DOHH2 (cell line): ENCODE data around the gene TJAP1.

Experiments
- H3F3A ChIP-seq: fragments of 200-600 bp; sonication (generic), shearing (Covaris generic); 2 replicates; pipeline ENCODE4 v1.6.0; 2016; ENCODE audit warnings: antibody characterized with exemption, mild to moderate bottlenecking; ENCODE audit not compliant: control insufficient read depth, insufficient read depth
- H3K27ac ChIP-seq: fragments of 200-600 bp; sonication (generic); 2 replicates; pipeline ENCODE4 v1.5.1; 2014; ENCODE audit warnings: low read depth, mild to moderate bottlenecking, low read length, moderate library complexity
- H3K27me3 ChIP-seq: fragments of 200-600 bp; sonication (generic); 2 replicates; pipeline ENCODE4 v1.6.1; 2014; ENCODE audit warnings: mild to moderate bottlenecking, low read length, mixed read lengths; ENCODE audit not compliant: control insufficient read depth
- H3K36me3 ChIP-seq: fragments of 200-600 bp; sonication (generic); 2 replicates; pipeline ENCODE4 v1.6.1; 2014; ENCODE audit warnings: mild to moderate bottlenecking, low read length, moderate library complexity, mixed read lengths; ENCODE audit not compliant: control insufficient read depth
- H3K4me1 ChIP-seq: fragments of 200-600 bp; sonication (generic); 2 replicates; pipeline ENCODE4 v1.6.1; 2014; ENCODE audit warnings: mild to moderate bottlenecking, low read length, mixed read lengths; ENCODE audit not compliant: control insufficient read depth
- H3K4me2 ChIP-seq: fragments of 200-600 bp; sonication (generic); 2 replicates; pipeline ENCODE4 v1.6.0; 2014; ENCODE audit warnings: mild to moderate bottlenecking, low read length, moderate library complexity
- H3K4me3 ChIP-seq: fragments of 200-600 bp; sonication (generic); 2 replicates; pipeline ENCODE4 v1.5.1; 2014; ENCODE audit warnings: mild to moderate bottlenecking, low read length, mixed read lengths
- H3K79me2 ChIP-seq: fragments of 200-600 bp; sonication (generic); 2 replicates; pipeline ENCODE4 v1.6.1; 2014; ENCODE audit warnings: mild to moderate bottlenecking, low read length, mixed read lengths; ENCODE audit not compliant: control insufficient read depth
- H3K9me2 ChIP-seq: fragments of 200-600 bp; sonication (generic); replicated peaks from 2 replicates; pipeline ENCODE4 v1.6.1; 2014; ENCODE audit warnings: mild to moderate bottlenecking, low read length, mixed read lengths; ENCODE audit not compliant: control insufficient read depth
- H3K9me3 ChIP-seq: fragments of 200-600 bp; sonication (generic); 2 replicates; pipeline ENCODE4 v1.6.1; 2014; ENCODE audit warnings: antibody characterized with exemption, low read length, mixed read lengths; ENCODE audit not compliant: control insufficient read depth, insufficient read depth
- H4K20me1 ChIP-seq: fragments of 200-600 bp; sonication (generic); 2 replicates; pipeline ENCODE4 v1.6.0; 2014; ENCODE audit warnings: low read depth, mild to moderate bottlenecking, antibody characterized with exemption, low read length, moderate library complexity; ENCODE audit not compliant: control insufficient read depth, insufficient read depth
- EZH2phosphoT487 ChIP-seq: fragments of 200-600 bp; sonication (generic); IDR thresholded peaks from 2 replicates; pipeline ENCODE4 v1.6.1; 2017; ENCODE audit warnings: borderline replicate concordance, mild to moderate bottlenecking, antibody characterized with exemption, low read length, moderate library complexity, mixed read lengths
- TF ChIP-seq, protein P1 (sequence below): fragments of 200-600 bp; sonication (generic); IDR thresholded peaks from one replicate; pipeline ENCODE4 v1.5.1; 2014; ENCODE audit warnings: antibody characterized with exemption, mild to moderate bottlenecking, low read depth, low read length; ENCODE audit not compliant: poor library complexity, severe bottlenecking

TJAP1 gene

DNA sequence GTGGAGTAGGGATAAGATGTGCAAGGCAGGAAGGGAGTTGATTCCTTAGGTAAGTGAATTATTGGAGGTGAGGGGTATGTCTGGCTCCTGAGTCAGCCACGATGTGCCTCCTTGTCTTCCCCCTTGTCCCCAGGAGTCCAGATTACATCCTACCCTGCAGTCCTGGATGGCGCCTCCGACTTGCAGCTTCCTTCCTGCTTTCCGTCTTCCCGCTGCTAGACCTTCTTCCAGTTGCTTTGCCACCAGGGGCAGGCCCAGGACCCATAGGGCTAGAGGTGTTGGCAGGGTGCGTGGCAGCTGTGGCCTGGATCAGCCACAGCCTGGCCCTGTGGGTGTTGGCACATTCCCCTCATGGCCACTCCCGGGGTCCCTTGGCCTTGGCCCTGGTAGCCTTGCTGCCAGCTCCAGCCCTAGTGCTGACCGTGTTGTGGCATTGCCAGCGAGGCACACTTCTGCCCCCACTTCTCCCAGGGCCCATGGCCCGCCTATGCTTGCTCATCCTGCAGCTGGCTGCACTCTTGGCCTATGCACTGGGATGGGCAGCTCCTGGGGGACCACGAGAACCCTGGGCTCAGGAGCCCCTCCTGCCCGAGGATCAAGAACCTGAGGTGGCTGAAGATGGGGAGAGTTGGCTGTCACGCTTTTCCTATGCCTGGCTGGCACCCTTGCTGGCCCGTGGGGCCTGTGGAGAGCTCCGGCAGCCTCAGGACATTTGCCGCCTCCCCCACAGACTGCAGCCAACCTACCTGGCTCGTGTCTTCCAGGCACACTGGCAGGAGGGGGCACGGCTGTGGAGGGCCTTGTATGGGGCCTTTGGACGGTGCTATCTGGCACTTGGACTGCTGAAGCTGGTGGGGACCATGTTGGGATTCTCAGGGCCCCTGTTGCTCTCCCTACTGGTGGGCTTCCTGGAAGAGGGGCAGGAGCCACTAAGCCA, 45.1 kb upstream of the TJAP1 start:
- peaks cover 12% of the 10 kb centered on the region for H3K4me1 ChIP-seq
- no peak overlapping the region for H3K4me3 ChIP-seq
- H4K20me1 ChIP-seq = no peaks in the 10 kb centered on the region
- no peaks in the 10 kb centered on the region for H3K9me2 ChIP-seq
- peaks cover 47% of the 10 kb centered on the region for H3K36me3 ChIP-seq
- no peaks in the 10 kb centered on the region for H3K27me3 ChIP-seq
- H3K4me2 ChIP-seq = no peak overlapping the region
- no peak overlapping the region for H3K27ac ChIP-seq
- no peaks in the 10 kb centered on the region for H3K9me3 ChIP-seq
- H3K79me2 ChIP-seq = peaks cover 28% of the 10 kb centered on the region
- no peaks in the 10 kb centered on the region for H3F3A ChIP-seq
- TF ChIP-seq, protein P1, sequence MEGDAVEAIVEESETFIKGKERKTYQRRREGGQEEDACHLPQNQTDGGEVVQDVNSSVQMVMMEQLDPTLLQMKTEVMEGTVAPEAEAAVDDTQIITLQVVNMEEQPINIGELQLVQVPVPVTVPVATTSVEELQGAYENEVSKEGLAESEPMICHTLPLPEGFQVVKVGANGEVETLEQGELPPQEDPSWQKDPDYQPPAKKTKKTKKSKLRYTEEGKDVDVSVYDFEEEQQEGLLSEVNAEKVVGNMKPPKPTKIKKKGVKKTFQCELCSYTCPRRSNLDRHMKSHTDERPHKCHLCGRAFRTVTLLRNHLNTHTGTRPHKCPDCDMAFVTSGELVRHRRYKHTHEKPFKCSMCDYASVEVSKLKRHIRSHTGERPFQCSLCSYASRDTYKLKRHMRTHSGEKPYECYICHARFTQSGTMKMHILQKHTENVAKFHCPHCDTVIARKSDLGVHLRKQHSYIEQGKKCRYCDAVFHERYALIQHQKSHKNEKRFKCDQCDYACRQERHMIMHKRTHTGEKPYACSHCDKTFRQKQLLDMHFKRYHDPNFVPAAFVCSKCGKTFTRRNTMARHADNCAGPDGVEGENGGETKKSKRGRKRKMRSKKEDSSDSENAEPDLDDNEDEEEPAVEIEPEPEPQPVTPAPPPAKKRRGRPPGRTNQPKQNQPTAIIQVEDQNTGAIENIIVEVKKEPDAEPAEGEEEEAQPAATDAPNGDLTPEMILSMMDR = no peak
- TF ChIP-seq EZH2phosphoT487 = no peak

DNA sequence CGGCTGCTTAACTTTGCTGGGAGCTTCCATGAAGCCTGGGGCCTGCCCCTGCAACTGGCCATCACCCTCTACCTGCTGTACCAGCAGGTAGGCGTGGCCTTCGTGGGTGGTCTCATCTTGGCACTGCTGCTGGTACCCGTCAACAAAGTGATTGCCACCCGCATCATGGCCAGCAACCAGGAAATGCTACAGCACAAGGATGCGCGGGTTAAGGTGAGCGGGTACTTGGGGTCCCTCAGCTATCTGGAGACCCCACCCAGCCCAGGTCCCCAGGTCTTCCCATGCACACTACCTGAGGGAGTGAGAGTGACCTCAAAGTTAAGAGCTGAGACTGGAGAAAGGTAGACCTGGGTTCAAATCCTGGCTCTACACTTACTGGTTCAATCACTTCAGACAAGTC, 44.2 kb upstream of the TJAP1 start:
- H3K36me3 ChIP-seq = peaks cover 45% of the 10 kb centered on the region
- no peaks in the 10 kb centered on the region for H3K9me3 ChIP-seq
- no peaks in the 10 kb centered on the region for H3F3A ChIP-seq
- peaks cover 21% of the 10 kb centered on the region for H3K79me2 ChIP-seq
- H4K20me1 ChIP-seq = no peaks in the 10 kb centered on the region
- H3K27ac ChIP-seq = no peak overlapping the region
- H3K4me3 ChIP-seq = no peak overlapping the region
- peaks cover 12% of the 10 kb centered on the region for H3K4me1 ChIP-seq
- no peaks in the 10 kb centered on the region for H3K9me2 ChIP-seq
- no peak for TF ChIP-seq EZH2phosphoT487
- TF ChIP-seq, protein P1 = no peak
- H3K27me3 ChIP-seq = no peaks in the 10 kb centered on the region
- H3K4me2 ChIP-seq = no peak overlapping the region

DNA sequence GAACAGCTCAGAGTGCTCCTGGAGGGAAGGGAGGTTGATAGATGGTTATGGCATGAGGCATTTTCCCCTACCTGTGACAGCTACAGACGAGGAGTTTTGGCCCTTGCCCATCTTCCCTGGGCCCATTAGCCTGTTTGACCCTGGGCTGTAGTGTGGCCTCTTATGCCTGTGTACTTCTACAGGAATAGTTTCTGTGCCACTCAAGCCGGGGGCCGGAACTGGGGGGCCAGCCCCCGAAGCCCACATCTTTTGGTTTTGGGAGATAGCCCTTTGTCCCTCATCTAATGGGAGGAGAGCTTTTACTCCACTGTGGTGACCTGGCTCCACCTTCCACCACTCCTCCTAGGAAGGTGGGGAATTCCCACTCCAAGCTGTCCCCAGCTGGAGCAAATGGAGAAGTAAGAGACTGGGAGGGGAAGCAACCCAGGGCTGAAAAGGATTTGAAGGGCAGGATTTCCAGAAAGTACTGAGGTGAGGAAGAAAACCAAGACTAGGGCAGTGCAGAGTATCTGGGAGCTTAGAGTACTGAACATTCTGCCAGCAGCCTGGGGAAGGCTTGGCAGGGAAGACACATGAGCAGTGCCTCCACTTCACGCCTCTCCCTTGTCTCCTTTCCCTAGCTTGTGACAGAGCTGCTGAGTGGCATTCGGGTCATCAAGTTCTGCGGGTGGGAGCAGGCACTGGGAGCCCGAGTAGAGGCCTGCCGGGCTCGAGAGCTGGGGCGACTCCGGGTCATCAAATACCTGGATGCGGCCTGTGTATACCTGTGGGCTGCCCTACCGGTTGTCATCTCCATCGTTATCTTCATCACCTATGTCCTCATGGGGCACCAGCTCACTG, 43.1 kb upstream of the TJAP1 start:
- TF ChIP-seq EZH2phosphoT487 = no peak
- TF ChIP-seq, protein P1 = no peak
- peaks cover 49% of the 10 kb centered on the region for H3K36me3 ChIP-seq
- H3K4me2 ChIP-seq = no peak overlapping the region
- peaks cover 3% of the 10 kb centered on the region; the same call in 1 of the 2 replicates for H3K4me1 ChIP-seq
- H3K9me3 ChIP-seq = no peaks in the 10 kb centered on the region
- H4K20me1 ChIP-seq = no peaks in the 10 kb centered on the region
- H3K9me2 ChIP-seq = no peaks in the 10 kb centered on the region
- H3K27me3 ChIP-seq = no peaks in the 10 kb centered on the region
- no peaks in the 10 kb centered on the region for H3F3A ChIP-seq
- no peak overlapping the region for H3K27ac ChIP-seq
- H3K4me3 ChIP-seq = no peak overlapping the region
- H3K79me2 ChIP-seq = peaks cover 12% of the 10 kb centered on the region
